ENCODE measurements around the gene MEPCE.

DNA sequence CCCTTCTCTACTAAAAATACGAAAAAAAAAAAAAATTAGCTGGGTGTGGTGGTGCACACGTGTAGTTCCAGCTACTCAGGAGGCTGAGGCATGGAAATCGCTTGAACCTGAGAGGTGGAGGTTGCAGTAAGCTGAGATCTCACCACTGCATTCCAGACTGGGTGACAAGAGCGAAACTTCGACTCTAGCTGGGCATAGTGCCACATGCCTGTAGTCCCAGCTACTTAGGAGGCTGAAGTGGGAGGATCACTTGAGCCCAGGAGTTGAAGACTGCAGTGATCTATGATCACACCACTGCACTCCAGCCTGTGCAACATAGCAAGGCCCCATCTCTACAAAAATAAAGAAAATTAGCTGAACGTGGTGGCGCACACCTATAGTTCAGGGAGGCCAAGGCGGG is 35.7 kb downstream of the MEPCE start:
- TF ChIP-seq CTCF (conservative IDR thresholded peaks at IDR 0.05) (no peak), ZFX (IDR thresholded peaks at IDR 0.05) (no peak)
